NCI-H774 (cell line): ENCODE data around the gene KIAA1328.

Source experiments
- DNase-seq: peaks from one replicate; lab custom pipeline; 2025; lab: John Stamatoyannopoulos, UW

KIAA1328 gene

DNA sequence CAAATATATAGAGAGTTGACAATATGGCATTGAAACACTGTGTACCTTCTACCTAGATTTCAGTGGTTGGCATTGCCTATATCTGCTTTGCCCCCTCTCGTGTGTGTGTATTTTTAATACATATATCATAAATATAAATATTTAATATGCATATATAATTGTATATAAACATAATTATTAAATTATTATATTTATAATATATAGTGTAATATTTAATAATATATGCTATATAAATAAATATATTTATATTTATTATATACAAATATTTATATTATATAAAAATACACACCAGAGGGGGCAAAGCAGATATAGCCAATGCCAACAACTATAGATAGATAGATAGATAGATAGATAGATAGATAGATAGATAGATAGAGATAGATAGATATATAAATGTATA lies 124.1 kb downstream of the KIAA1328 start:
- DNase-seq = no peak

- DNase-seq = no peak
Measured at GRCh38 chr18:36960038-36960437, 131.1 kb downstream of the KIAA1328 start.

DNA sequence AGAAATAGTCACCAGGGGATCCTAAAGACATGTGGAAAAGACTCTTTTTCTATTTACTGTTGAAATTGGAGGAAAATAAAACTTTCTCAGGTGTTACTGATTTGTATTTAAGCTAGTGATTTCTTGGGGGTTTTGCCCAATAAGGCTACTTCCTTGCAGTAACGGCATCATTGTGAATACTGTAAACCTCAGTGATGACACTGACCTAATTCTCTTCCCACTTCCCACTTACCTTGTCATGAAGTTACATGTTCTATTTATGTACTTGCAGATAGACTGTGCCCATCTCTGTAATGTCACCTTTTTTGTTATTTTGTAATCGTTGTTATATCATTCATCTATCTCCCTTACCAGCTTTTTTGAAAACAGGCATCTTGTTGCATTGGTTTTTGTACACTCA lies 134.5 kb downstream of the KIAA1328 start:
- no peak for DNase-seq

DNA sequence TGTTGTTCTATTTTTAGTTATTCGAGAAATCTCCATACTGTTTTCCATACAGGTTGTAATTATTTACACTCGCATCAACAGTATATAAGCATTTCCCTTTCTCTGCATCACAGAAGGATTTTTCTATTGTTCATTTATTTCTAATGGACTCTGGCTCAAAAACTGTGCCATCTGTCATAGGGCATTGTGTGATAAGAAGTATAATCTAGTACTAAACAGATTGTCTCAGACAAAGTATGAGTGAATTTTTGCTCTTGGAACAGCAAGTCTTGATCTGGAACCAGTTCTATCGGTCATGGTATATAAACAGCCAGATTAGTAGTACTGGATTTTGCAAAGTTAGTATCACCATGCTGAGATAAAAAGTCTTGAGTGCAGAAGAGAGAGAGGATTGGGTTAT lies 145.8 kb downstream of the KIAA1328 start:
- DNase-seq = no peak

GRCh38 chr18:36977121-36977520 lies 148.2 kb downstream of the KIAA1328 start:
- DNase-seq = no peak

GRCh38 chr18:36993068-36993467 lies 164.1 kb downstream of the KIAA1328 start:
- DNase-seq = no peak

GRCh38 chr18:37006742-37007141 lies 177.8 kb downstream of the KIAA1328 start:
- no peak for DNase-seq

DNA sequence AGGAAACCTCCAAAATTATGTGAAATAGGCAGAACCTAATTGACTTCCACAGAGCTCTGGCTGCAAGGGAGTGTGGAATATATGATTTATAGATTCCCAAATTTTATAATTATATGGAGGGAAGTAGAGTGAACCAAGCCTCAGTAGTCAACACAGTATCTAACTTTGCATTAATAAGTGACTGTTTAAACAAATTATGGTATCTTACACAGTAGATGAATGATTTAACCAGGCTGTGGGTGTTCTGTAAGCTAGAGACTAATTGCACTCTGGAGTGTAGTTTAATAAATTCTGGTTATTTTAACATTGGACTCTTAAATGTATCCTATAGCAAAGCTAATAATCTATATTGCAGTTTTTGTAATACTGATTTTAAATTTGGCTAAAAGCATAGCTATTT lies 183.5 kb downstream of the KIAA1328 start:
- no peak for DNase-seq

DNA sequence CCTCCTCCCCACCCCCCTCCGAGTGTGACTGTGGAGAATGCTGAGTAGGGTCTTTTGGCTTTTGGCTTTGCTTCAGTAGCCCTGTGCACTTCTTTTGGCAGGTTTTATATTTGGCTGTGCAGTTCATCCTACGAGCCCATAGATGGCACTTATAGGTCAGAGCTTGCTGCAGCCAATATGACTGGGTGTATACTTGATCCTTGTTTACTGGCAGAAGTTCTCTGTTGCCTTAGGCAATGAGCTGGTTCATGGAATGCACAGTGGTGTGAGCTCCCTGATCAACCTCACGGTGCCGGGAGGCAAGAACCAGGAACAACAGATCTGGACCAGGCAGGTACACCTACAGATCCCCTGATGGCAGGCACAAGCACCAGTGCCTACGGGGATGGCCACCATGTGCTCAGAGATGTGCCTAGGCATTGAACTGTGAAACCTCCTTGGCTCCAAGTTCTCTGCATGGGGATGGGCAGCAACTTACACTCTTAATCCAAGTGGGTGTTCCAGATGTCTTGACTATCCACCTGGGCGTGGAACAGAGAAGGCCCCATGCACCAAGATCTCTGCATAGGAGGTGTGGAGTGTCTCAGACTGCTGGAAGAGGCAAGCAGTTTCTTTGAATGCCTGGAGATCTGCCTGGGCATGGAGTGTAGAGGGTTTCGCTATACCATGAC lies 190.4 kb downstream of the KIAA1328 start:
- DNase-seq = no peak

DNA sequence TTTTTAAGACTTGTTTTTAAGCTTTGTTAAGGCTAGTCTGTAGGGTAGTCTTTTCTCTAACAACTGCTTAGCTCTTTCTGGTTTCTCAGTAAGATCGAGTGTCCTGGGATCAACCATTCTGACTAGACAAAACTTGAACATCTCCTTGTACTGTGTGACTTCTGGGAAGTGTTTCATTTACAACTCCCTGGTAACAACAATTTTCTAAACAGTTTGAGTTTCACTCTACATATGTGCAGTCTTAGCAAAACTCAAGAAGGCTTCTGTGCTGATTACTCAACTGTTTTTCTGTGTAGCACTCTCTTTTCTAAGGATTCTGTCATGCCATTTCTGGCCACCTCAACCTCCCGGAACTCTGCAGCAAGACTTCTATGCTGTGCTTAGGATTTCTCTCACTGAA lies 204.5 kb downstream of the KIAA1328 start:
- DNase-seq = no peak

DNA sequence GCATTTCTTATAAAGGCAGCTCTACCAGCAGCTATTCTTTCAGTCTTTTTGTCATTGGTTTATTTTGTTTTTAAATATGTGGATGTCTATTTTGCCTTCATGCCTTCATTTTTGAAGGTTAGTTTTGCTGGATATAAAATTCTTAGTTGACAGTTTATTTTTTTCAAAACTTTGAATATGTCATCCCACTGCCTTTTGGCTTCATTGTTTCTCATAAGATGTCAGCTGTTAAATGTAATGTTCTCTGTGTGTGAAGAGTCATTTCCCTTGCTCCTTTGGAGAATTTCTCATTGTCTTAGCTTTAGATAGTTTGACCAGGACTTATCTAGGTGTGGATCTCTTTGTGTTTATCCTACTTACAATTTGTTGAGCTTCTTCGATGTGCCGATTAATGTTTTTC lies 213.5 kb downstream of the KIAA1328 start:
- DNase-seq = no peak

- no peak for DNase-seq
Measured at GRCh38 chr18:37055137-37055802, 226.3 kb downstream of the KIAA1328 start.

GRCh38 chr18:37064187-37064586 lies 235.3 kb downstream of the KIAA1328 start:
- no peak for DNase-seq

DNA sequence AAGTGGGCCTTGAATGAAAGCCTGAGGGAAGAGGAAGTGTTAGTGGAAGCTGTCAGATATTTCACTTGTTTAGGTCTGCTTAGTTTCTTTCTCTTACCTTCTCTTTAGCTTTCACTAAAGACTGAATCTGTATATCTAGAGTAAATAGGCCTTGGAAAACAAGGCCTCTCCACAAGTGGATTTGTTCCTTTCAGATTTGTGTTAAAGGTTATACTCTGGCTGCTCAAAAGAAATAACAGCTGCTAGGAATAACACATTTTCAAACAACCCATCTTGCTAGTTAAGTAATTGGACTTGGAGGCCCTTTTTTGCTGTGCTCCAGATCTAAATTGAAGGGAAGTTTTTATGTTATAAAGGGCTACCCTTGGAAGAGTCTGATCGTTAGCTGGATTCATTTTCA lies 236.3 kb downstream of the KIAA1328 start:
- DNase-seq = no peak

DNA sequence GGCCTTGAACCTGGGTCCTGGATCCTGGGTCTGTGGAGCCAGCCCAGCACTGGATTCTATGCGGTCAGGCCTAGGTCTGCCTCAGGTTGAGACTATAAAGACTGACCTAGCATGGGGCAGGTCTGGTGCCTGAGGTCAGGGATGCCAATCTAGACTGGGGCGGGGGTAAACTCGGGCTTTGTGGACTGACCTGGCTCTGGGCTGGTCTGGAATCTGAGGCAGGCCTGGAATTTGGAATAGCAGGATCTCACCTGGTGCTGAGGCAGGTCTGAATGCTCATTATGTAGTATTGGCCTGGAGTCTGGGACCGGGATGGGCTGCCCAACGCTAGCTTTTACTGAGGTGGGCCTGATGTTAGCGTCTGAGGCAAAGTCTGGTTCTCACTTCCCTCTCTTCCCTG lies 256.0 kb downstream of the KIAA1328 start:
- no peak for DNase-seq

- DNase-seq = no peak
Measured at GRCh38 chr18:37085362-37085761, 256.4 kb downstream of the KIAA1328 start.

DNA sequence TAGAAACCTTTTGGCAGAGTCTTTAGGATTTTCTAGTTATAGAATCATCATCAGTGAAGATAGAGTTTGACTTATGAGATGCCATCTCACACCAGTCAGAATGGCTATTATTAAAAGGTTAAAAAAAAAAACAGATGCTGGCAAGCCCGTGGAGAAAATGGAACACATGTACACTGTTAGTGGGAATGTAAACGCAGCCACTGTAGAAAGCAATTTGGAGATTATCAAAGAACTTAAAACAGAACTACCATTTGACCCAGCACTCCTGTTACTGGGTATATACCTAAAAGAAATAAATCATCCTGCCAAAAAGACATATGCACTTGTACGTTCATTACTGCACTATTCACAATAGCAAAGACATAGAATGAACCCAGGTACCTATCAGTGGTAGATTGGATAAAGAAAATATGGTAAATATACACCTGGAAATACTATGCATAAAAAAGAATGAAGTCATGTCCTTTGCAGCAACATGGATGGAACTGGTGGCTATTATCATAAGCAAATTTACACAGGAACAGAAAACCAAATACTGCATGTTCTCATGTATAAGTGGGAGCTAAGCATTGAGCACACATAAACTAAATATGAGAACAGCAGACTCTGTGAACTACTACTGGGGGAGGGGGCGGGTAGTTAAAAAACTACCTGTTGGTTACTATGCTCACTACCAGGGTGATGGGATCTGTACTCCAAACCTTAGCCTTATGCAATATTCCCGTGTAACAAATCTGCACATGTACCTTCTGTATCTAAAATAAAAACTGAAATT lies 279.0 kb downstream of the KIAA1328 start:
- peak; percentile 73 for DNase-seq

DNA sequence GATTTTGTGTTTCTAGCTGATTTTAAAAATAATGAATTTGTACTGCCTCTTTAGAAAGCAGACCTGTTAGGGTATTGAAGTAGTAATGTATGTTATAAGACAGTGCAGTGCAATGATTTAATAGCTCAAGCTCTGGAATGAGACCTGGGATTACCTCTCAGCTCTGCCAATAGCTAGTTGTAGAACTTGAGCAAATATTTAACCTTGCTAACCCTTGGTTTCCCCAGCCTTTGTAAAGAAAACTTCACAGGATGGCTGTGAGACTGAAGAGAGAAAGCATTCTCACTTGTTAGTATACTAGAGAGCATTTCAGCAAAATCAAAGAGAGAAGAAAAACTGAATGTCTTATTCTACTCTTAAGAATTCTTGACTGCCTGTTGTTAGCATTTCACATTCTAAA lies 293.9 kb downstream of the KIAA1328 start:
- no peak for DNase-seq

- no peak for DNase-seq
Measured at GRCh38 chr18:37124516-37124915, 295.6 kb downstream of the KIAA1328 start.

- DNase-seq = no peak
Measured at GRCh38 chr18:37135177-37135576, 306.2 kb downstream of the KIAA1328 start.

DNA sequence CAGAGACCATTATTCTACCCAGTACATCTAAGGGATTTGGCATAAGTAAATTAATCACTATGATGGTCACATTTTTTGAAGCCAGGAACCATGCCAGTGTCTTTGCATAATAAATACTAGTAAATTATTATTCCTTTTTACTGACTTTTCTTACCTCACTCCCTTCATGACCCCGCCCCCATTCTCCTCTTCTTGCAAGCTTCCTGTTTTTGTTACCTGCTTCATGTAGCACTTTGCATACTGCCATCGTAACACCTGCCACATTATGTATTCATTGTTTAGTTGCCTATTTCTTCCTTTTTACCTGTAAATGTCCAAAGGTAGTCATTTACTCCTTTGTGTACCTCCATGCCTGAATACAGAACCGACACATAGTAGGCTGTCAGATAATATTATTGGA lies 309.5 kb downstream of the KIAA1328 start:
- no peak for DNase-seq

DNA sequence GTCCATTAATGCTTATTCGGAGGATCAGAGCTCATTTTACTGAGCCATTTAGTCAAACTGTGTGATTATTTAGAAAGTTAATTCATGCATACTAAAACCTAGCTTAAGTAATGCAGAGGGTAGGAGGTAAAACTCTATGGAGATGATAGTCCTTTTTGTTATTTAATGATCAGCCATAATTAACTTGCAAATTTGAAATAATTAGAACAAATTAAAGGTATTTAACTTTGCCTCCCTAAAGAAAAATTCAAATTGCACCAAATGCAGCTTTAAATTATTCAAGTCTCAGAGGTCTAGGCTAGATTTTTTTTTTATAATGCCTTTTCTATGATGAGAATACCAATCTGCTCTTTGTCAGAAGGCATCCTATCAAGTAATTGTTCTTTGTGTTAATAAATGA lies 310.9 kb downstream of the KIAA1328 start:
- no peak for DNase-seq

DNA sequence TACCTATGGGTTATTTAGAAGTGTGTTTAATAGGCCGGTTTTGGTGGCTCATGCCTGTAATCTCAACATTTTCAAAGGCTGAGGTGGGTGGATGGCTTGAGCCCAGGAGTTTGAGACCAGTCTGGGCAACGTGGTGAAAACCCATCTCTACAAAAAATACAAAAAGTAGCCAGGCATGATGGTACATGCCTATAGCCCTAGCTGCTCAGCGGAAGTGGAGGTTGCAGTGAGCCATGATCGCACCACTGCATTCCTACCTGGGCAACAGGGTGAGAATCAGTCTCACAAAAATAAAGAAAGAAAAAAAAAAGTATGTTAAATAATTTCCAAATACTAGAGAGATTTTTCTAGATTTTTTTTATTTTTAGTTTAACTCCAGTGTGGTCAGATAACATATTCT lies 316.0 kb downstream of the KIAA1328 start:
- DNase-seq = no peak
